Stimulated activated CD8-positive, alpha-beta memory T cell treated with anti-CD3 and anti-CD28 coated beads, Interleukin-7, amount 100 ng/mL, for 48 hours (primary cell): Measurements from ENCODE around the gene PEMT.
"Not testable (repeated sequence)": the region's sequence is repeated elsewhere in the genome, so short reads cannot be mapped to it uniquely, and the experiment has no call there.

Source experiments
- DNase-seq, 2 donors: peaks; one replicate each; pipeline ENCODE4 v3.0.0-alpha.2; 2020; ENCODE audit warnings: low read depth in 1 of 2; ENCODE audit errors: extremely low read depth in 1 of 2

Gene PEMT

DNA sequence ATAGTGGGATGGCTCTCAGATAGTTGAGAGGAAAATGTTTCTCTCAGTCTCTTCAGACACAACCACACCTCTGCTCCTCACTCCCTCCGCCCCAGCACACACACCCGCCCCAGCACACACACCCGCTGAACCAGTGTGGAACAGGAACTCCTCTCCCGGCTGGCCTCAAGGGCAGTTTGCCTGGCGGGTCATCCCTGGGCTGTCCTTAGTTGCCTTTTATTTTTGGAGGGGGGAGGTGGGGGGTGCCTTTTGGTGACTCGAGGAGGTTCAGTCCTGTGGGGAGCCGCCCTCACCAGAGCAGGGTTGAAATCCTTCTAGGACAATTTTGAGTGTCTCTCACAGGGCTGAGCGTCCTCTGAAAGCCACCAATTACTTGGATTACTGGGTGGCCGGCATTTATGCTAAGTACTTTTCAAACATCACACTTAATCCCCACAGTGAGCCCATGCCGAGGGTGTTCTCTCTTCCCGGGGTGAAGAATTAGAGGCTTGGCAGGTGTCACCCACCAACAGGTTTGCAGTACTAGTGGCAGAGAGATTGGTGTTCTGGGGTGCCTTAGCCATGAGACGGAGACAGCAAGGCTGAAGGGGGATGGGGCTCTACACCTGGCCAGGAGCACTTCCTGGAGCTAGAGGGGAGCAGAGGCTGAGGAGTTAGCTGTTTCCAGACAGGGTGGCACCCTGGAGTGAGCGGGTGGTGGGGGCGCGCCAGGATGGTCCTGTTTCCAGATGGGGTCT, 98.1 kb downstream of the PEMT start:
- no peak for DNase-seq

DNA sequence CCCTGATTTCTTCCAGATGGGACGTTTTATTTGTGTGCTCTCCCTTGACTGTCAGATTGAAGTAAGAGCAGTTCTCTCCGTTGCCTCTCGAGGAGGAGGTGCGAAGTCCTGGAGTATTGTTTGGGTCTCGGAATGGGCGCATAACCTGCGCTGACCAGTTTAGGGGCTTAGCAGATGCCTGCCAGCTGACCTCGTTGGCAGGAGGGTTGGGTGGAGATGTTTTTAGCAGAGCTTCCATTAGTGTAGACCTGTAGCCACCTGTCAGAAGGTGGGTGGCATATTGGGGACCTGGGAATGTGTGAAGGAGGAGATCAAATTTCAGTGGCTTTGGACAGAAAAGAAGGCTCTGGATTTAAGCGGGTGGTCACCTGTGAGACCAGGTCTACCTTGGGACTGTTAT, 98.9 kb downstream of the PEMT start:
- DNase-seq: no peak

DNA sequence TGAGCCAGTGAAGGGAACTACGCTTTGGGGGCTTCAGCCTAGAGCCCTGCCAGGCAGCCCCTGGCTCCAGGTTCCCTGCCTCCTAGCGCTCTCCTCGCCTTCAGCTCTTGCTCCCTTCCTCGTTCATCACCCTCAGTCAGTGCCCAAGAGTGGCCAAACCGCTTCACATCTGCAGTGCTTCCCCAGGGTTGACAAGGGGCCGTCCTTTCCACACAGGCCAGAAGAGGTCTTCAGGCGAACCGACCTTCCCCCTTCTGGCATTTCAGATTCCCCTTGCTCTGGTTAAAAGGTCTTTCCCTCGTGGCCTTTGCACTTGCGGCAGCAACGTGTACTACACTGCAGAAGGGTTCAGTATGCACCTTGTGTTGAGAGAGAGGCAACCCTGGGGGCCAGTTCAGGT, 99.4 kb downstream of the PEMT start:
- no peak for DNase-seq

- DNase-seq: no peak
Observed at GRCh38 chr17:17491546-17491988, 99.9 kb downstream of the PEMT start.

DNA sequence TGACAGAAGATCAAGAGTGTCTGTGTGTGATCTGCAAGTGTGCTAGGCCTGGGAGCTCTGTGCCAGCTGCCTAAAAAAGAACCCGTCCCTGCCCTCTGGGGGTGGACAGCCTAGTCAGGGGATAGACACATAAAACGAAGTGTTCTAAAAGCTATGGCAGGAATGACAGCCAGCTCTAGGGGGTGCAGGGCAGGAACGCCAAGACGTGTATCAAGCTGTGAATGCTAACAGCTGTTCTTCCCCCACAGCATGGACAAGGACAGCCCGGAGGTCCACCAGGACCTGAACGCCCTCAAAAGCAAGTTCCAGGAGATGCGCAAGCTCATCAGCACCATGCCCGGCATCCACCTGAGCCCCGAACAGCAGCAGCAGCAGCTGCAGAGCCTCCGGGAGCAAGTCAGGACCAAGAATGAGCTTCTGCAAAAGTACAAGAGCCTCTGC, 100.5 kb downstream of the PEMT start:
- no peak for DNase-seq

GRCh38 chr17:17487998-17488397, 103.5 kb downstream of the PEMT start:
- no peak for DNase-seq

GRCh38 chr17:17486416-17486815, 105.1 kb downstream of the PEMT start:
- not testable (repeated sequence) for DNase-seq

DNA sequence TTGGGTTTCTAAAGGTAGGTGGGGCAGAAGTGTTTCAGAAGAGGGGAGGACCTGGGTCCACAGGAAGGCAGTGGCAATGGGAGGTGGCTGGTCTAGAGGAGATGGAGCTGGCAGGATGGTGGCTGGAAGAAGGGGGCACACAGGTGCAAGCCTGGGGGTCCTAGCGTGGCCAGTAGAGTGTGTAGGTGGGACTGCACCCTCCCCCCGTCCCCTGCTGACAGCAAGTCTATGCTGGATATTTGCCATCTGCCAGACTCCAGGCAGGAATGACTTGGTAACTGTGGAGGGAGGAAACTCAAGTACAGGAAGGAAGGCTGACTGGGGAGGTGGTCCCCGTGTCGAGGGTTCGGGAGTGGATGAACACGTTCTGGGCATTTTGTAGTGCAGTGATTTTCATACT, 106.1 kb downstream of the PEMT start:
- no peak for DNase-seq

- peak; percentile 28 to 63 for DNase-seq
Observed at GRCh38 chr17:17484451-17484899, 107.0 kb downstream of the PEMT start.

DNA sequence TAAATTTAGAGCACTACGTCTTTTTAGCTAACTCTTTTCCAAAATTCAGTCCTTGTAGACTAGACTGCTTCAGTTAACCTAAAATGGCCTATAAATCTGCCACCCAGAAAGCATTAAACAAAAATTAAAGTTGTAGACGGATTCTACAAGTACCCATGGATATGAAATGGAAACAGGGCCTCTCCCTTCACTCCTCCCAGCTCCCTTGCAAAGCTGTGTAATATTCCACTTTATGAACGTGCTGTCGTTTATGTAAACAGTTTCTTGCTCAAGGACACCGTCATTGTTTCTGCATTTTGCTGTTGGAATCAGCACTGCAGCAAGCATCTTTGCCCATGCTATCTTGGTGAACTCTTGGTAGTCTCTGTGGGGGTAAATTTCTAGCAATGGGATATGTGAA, 109.6 kb downstream of the PEMT start:
- DNase-seq: no peak

GRCh38 chr17:17480593-17481148, 110.8 kb downstream of the PEMT start:
- no peak for DNase-seq

GRCh38 chr17:17479209-17479608, 112.3 kb downstream of the PEMT start:
- no peak for DNase-seq

DNA sequence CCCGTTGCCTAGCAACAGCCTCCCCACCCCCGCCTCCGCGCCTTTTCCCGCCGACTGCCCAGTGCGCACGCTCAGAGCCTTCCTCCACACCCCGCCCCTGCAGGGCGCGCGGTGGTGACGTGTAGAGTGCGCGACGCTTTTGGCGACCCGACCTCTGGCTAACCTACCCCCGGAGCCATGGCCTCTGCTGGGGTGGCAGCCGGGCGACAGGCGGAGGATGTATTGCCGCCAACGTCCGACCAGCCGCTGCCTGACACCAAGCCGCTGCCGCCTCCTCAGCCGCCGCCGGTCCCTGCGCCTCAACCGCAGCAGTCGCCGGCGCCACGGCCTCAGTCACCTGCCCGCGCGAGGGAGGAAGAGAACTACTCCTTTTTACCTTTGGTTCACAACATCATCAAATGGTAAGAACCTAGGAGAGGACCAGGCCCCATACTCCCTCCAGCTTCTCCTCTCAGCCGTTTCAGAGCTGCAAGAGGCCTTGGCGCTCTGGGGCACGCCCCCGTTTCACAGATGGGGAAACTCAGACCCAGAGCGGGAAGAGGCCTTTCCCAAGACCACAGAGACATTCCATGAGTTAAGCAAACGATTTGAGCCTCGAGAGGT, 114.5 kb downstream of the PEMT start, which contains the start of gene MED9:
TSS of gene MED9 (plus strand) at position 136 of the 603 bp plus-strand sequence. CDS start at position 178, 42 bp downstream.
- DNase-seq: peak; percentile 84 to 89

DNA sequence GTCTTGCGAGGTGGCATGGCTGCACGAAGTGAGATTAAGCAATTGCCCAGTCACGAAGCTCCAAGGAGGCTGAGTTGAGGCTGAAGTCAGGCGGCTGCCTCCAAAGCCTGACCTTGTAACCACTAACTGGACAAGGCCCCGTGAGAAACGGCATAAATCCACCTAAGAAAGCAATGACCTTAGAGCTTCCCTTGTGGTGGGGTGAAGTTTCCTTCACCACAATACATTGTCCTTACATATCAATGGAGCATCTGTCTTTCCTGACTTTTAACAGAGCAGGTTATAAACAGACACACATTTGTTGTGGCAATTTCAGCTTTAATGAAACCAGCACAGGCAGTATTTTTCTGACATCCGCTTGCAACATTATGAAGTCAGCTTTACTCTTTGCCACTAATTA, 117.2 kb downstream of the PEMT start:
- DNase-seq: no peak

- no peak for DNase-seq
Observed at GRCh38 chr17:17472333-17472920, 119.1 kb downstream of the PEMT start.

GRCh38 chr17:17469996-17470395, 121.5 kb downstream of the PEMT start:
- DNase-seq: no peak

- no peak for DNase-seq
Observed at GRCh38 chr17:17469358-17469757, 122.2 kb downstream of the PEMT start.

GRCh38 chr17:17468217-17469010, 123.1 kb downstream of the PEMT start:
- no peak for DNase-seq

GRCh38 chr17:17467720-17468119, 123.8 kb downstream of the PEMT start:
- DNase-seq: no peak

- DNase-seq: no peak
Observed at GRCh38 chr17:17467016-17467415, 124.5 kb downstream of the PEMT start.

DNA sequence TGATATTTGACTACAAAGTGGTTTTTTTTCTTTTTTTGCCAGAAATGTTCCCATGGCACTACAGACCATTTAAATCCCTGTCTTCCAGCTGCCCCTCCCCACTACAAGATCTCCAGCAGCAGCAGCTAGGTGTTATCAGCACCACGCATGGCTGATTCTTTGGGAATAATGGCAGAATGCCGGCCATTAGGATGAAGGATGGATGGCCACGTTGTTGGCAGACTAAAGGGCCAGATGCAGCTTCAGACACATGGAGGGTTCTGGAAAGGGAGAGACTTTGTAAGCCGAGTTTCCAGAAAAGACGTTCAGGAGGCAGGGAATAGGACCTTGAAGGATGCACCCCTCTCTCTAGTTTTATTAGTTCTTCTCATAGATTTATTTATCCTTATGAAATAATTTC, 125.0 kb downstream of the PEMT start:
- no peak for DNase-seq
